Measurements from ENCODE around the gene TAF12. TPM values are rescaled to one million over a fixed set of nuclear protein-coding genes. Genes with fewer than 3 reads are reported as not detected.
"Not testable (repeated sequence)": the region's sequence is repeated elsewhere in the genome, so short reads cannot be mapped to it uniquely, and the experiment has no call there.

The TAF12 gene
- total RNA-seq, 4 donors from 2014 or later = 16.1 to 17.6 (median 17.1) TPM

GRCh38 chr1:28577738-28578536 is 64.9 kb downstream of the TAF12 start:
- Histone ChIP-seq H3K9me3 (no peaks in the 10 kb centered on the region), H3K27me3 (no peaks in the 10 kb centered on the region), H3K27ac (replicated peaks in 1 of 4) (no peak overlapping the region), H3K4me3 (no peak overlapping the region), H3K4me1 (peaks cover 19 to 34% (median 32%) of the 10 kb centered on the region in 4 donors), H3K36me3 (peaks cover 30 to 77% (median 74%) of the 10 kb centered on the region in 4 donors)
- no peak for TF ChIP-seq EP300 (IDR thresholded peaks at IDR 0.05)
- no peak for TF ChIP-seq POLR2A (IDR thresholded peaks at IDR 0.05; ENCODE audit: low read depth)
- TF ChIP-seq POLR2AphosphoS5 (IDR thresholded peaks at IDR 0.05) = no peak
- TF ChIP-seq CTCF (IDR thresholded peaks at IDR 0.05) = no peak
- no peak for DNase-seq (ENCODE audit: extremely low spot score)
- 70% methylated on average over 6 of the region's 6 CpGs for WGBS
- intact Hi-C loops (cut with DNase I) = no loop called here

GRCh38 chr1:28577052-28577678 is 65.7 kb downstream of the TAF12 start:
- Histone ChIP-seq H3K4me3 (no peak overlapping the region), H3K27me3 (no peaks in the 10 kb centered on the region), H3K9me3 (no peaks in the 10 kb centered on the region), H3K27ac (replicated peaks in 1 of 4) (no peak overlapping the region), H3K4me1 (peaks cover 14 to 26% (median 24%) of the 10 kb centered on the region in 4 donors), H3K36me3 (peaks cover 38 to 85% (median 82%) of the 10 kb centered on the region in 4 donors)
- no peak for DNase-seq (ENCODE audit: extremely low spot score)
- no peak for TF ChIP-seq EP300 (IDR thresholded peaks at IDR 0.05)
- TF ChIP-seq CTCF (IDR thresholded peaks at IDR 0.05) = no peak
- no peak for TF ChIP-seq POLR2A (IDR thresholded peaks at IDR 0.05; ENCODE audit: low read depth)
- TF ChIP-seq POLR2AphosphoS5 (IDR thresholded peaks at IDR 0.05) = no peak
- 78% methylated on average over 1 of the region's 1 CpG for WGBS
- intact Hi-C loops (cut with DNase I) = no loop called here

- Histone ChIP-seq H3K4me1 (peaks cover 0 to 2% (median under 1%) of the 10 kb centered on the region in 4 donors), H3K27me3 (no peaks in the 10 kb centered on the region), H3K4me3 (no peak overlapping the region), H3K27ac (replicated peaks in 1 of 4) (no peak overlapping the region), H3K9me3 (no peaks in the 10 kb centered on the region), H3K36me3 (peaks cover 47 to 100% (median 92%) of the 10 kb centered on the region in 4 donors)
- 97% methylated on average over 11 of the region's 11 CpGs for WGBS
- no peak for TF ChIP-seq EP300 (IDR thresholded peaks at IDR 0.05)
- no peak for TF ChIP-seq CTCF (IDR thresholded peaks at IDR 0.05)
- no peak for TF ChIP-seq POLR2AphosphoS5 (IDR thresholded peaks at IDR 0.05)
- no peak for TF ChIP-seq POLR2A (IDR thresholded peaks at IDR 0.05; ENCODE audit: low read depth)
- intact Hi-C loops (cut with DNase I) = no loop called here
- no peak for DNase-seq (ENCODE audit: extremely low spot score)
These were observed 69.3 kb downstream of the TAF12 start for GRCh38 chr1:28573564-28573963.

GRCh38 chr1:28572891-28573290 is 70.0 kb downstream of the TAF12 start:
- H3K27me3 ChIP-seq; H3K4me1 ChIP-seq; intact Hi-C loops (cut with DNase I); H3K4me3 ChIP-seq; DNase-seq (ENCODE audit: extremely low spot score); H3K9me3 ChIP-seq; H3K27ac ChIP-seq (replicated peaks in 1 of 4): not testable (repeated sequence)
- H3K36me3 ChIP-seq = peaks cover 49 to 100% (median 92%) of the 10 kb centered on the region in 4 donors
- 88% methylated on average over 12 of the region's 12 CpGs for WGBS

- no peaks in the 10 kb centered on the region for H3K9me3 ChIP-seq
- H3K4me1 ChIP-seq = no peaks in the 10 kb centered on the region
- no peak for DNase-seq (ENCODE audit: extremely low spot score)
- intact Hi-C loops (cut with DNase I) = no loop called here
- peaks cover 51 to 100% (median 92%) of the 10 kb centered on the region in 4 donors for H3K36me3 ChIP-seq
- H3K27me3 ChIP-seq = no peaks in the 10 kb centered on the region
- H3K4me3 ChIP-seq = no peak overlapping the region
- TF ChIP-seq CTCF (IDR thresholded peaks at IDR 0.05) (no peak), POLR2A (IDR thresholded peaks at IDR 0.05; ENCODE audit: low read depth) (no peak), EP300 (IDR thresholded peaks at IDR 0.05) (no peak), POLR2AphosphoS5 (IDR thresholded peaks at IDR 0.05) (no peak)
- H3K27ac ChIP-seq (replicated peaks in 1 of 4) = no peak overlapping the region
- WGBS = 79% methylated on average over 4 of the region's 4 CpGs
These were observed 71.0 kb downstream of the TAF12 start for GRCh38 chr1:28571911-28572310.

Data from esophagus muscularis mucosa (tissue), 4 donors.